Stomach (tissue), 9 donors: Measurements from ENCODE around the gene QRICH2. TPM values are rescaled to one million over a fixed set of nuclear protein-coding genes. Genes with fewer than 3 reads are reported as not detected.

Source experiments
- DNase-seq, 2 donors: peaks; one replicate each; pipeline versions ENCODE4 v3.0.0 to v3.0.0-alpha.2; 2013 to 2019
- H3K27ac ChIP-seq, 5 donors: fragments of 200-600 bp in 4 of 5; sonication (generic) in 4 of 5; one replicate each; pipeline ENCODE4 v1.5.1; 2013 to 2019; ENCODE audit warnings: mild to moderate bottlenecking in 1 of 5, moderate library complexity in 1 of 5
- H3K27me3 ChIP-seq, 3 donors: fragments of 200-600 bp; sonication (generic); one replicate each; pipeline ENCODE4 v1.5.1; 2017 to 2019; ENCODE audit warnings: mixed run types in 1 of 3
- H3K36me3 ChIP-seq, 4 donors: fragments of 200-600 bp; sonication (generic); 1 replicate in 3 of 4; 2 replicates in 1 of 4; pipeline ENCODE4 v1.5.1; 2016 to 2019
- H3K4me1 ChIP-seq, 4 donors: fragments of 200-600 bp; sonication (generic); one replicate each; pipeline ENCODE4 v1.5.1; 2016 to 2019
- H3K4me3 ChIP-seq, 4 donors: fragments of 200-600 bp; sonication (generic) in 3 of 4; one replicate each; pipeline ENCODE4 v1.5.1; 2016 to 2019; ENCODE audit warnings: mild to moderate bottlenecking in 1 of 4
- H3K9me3 ChIP-seq, 4 donors: fragments of 200-600 bp; sonication (generic); one replicate each; pipeline ENCODE4 v1.5.1; 2016 to 2019
- EP300 ChIP-seq: sonication (generic); formaldehyde crosslinking; IDR thresholded peaks from one replicate; pipeline ENCODE4 v1.6.1; 2017; ENCODE audit warnings: antibody characterized with exemption
- POLR2A ChIP-seq, 4 donors: fragments of 450-650 bp; IDR thresholded peaks; one replicate each; pipeline ENCODE4 v1.6.1; 2016; ENCODE audit warnings: antibody characterized with exemption in 4 of 4, control low read depth in 2 of 4, mild to moderate bottlenecking in 1 of 4, moderate library complexity in 1 of 4
- POLR2AphosphoS5 ChIP-seq, 3 donors: sonication (generic); formaldehyde crosslinking; IDR thresholded peaks; one replicate each; pipeline ENCODE4 v1.6.1; 2016; ENCODE audit warnings: antibody characterized with exemption in 3 of 3
- WGBS, 5 donors: extraction: QIAGEN DNeasy Blood & Tissue Kit in 3 of 5; methylation state at CpG; one replicate each; pipeline versions ENCODE4 v1.1.5 to v1.1.7; 2013 to 2018; 5-methylcytosine and 5-hydroxymethylcytosine counted together
- intact Hi-C: fragments of 100-400 bp; cut with DNase I; formaldehyde crosslinking; loops from one replicate; pipeline ENCODE4 v1.15.1; 2023; ENCODE audit warnings: low total_unique reads
- polyA plus RNA-seq, 3 donors: library from polyadenylated mRNA; stranded (reverse); fragments of 200-250 nt; gene quantifications; one replicate each; pipeline ENCODE4 v1.2.3, GENCODE V29; 2013
- total RNA-seq, 5 donors: library from RNA; depleted of rRNA; stranded (reverse); fragments of >200 nt; gene quantifications; one replicate each; pipeline versions ENCODE4 v1.1.0 to v1.2.3, GENCODE V29; 2014 to 2016
- TF ChIP-seq, protein P1 (sequence below), 7 experiments: fragments of 450-650 bp in 4 of 7; fragments of 200-600 bp in 3 of 7; sonication (generic) in 3 of 7; IDR thresholded peaks; one replicate each; pipeline ENCODE4 v1.5.1; 2016 to 2019; ENCODE audit warnings: antibody characterized with exemption in 7 of 7, control low read depth in 2 of 7, mild to moderate bottlenecking in 1 of 7
- donor health status: healthy with polysubstance abuse.
- donor health status: Bipolar disorder and iron deficiency.
- donor health status: healthy.

Gene QRICH2
- total and polyA plus RNA-seq, 8 donors, result 0.72 to 12.5 (median 3.9) TPM

DNA sequence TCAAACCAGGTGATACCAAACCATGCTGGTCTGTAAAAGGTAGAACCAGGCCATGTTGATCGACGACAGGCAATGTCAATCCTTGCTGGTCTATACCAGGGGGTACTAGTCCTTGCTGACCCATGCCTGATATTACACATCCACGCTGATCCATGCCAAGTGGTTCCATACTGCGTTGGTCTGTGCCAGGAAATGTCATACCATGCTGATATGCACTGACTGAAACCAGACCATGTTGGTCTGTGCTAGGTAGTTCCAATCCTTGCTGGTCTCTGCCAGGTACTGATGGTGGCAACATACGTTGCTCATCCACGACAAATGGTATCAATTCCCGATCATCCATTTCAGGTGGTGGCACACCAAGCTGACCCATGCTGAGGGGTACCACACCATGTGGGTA lies 15.0 kb downstream of the QRICH2 start:
- Histone ChIP-seq H3K9me3 (no peaks in the 10 kb centered on the region), H3K36me3 (peaks cover 0 to 36% (median 22%) of the 10 kb centered on the region in 4 donors), H3K27ac (no peak overlapping the region), H3K27me3 (no peaks in the 10 kb centered on the region), H3K4me1 (no peaks in the 10 kb centered on the region), H3K4me3 (no peak overlapping the region)
- no peak for TF ChIP-seq EP300
- no peak for TF ChIP-seq POLR2AphosphoS5 (IDR thresholded peaks at IDR 0.05)
- TF ChIP-seq, protein P1, sequence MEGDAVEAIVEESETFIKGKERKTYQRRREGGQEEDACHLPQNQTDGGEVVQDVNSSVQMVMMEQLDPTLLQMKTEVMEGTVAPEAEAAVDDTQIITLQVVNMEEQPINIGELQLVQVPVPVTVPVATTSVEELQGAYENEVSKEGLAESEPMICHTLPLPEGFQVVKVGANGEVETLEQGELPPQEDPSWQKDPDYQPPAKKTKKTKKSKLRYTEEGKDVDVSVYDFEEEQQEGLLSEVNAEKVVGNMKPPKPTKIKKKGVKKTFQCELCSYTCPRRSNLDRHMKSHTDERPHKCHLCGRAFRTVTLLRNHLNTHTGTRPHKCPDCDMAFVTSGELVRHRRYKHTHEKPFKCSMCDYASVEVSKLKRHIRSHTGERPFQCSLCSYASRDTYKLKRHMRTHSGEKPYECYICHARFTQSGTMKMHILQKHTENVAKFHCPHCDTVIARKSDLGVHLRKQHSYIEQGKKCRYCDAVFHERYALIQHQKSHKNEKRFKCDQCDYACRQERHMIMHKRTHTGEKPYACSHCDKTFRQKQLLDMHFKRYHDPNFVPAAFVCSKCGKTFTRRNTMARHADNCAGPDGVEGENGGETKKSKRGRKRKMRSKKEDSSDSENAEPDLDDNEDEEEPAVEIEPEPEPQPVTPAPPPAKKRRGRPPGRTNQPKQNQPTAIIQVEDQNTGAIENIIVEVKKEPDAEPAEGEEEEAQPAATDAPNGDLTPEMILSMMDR (IDR thresholded peaks at IDR 0.05), result no peak
- TF ChIP-seq POLR2A (IDR thresholded peaks at IDR 0.05), result no peak
- intact Hi-C loops, result loop anchor here (10.0 kb wide), 1 partner anchor 268 kb away; the partner anchor contains the start of gene EVPL
- 84 to 96% (median 88%) methylated on average over 3 to 7 of the region's 7 CpGs for WGBS, 5 donors
- no peak for DNase-seq

DNA sequence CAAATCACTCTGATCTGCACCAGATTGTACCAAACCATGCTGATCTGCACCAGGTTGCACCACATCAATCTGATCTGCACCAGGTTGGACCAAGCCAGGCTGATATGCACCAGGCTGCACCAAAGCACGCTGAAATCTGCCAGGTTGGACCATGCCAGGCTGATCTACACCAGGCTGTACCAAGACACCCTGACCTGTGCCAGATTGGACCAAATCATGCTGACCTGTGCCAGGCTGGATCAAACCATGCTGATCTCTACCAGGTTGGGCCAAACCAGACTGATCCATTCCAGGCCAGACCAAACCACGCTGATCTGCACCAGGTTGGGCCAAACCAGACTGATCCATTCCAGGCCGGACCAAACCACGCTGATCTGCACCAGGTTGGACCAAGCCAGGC lies 15.5 kb downstream of the QRICH2 start:
- 75 to 99% (median 96%) methylated on average over 4 of the region's 4 CpGs; no CpG with 5 or more reads in 1 of the 5 donors for whole genome bisulfite sequencing, 5 donors
- intact Hi-C loops, result loop anchor here (10.0 kb wide), 1 partner anchor 268 kb away; the partner anchor contains the start of gene EVPL
- Histone ChIP-seq H3K27ac (no peak overlapping the region), H3K36me3 (peaks cover 0 to 36% (median 22%) of the 10 kb centered on the region in 4 donors), H3K4me3 (no peak overlapping the region), H3K4me1 (no peaks in the 10 kb centered on the region), H3K27me3 (no peaks in the 10 kb centered on the region), H3K9me3 (no peaks in the 10 kb centered on the region)
- TF ChIP-seq, protein P1 (IDR thresholded peaks at IDR 0.05), result no peak
- TF ChIP-seq POLR2A (IDR thresholded peaks at IDR 0.05), result no peak
- TF ChIP-seq EP300, result no peak
- TF ChIP-seq POLR2AphosphoS5 (IDR thresholded peaks at IDR 0.05), result no peak
- DNase-seq, result no peak

DNA sequence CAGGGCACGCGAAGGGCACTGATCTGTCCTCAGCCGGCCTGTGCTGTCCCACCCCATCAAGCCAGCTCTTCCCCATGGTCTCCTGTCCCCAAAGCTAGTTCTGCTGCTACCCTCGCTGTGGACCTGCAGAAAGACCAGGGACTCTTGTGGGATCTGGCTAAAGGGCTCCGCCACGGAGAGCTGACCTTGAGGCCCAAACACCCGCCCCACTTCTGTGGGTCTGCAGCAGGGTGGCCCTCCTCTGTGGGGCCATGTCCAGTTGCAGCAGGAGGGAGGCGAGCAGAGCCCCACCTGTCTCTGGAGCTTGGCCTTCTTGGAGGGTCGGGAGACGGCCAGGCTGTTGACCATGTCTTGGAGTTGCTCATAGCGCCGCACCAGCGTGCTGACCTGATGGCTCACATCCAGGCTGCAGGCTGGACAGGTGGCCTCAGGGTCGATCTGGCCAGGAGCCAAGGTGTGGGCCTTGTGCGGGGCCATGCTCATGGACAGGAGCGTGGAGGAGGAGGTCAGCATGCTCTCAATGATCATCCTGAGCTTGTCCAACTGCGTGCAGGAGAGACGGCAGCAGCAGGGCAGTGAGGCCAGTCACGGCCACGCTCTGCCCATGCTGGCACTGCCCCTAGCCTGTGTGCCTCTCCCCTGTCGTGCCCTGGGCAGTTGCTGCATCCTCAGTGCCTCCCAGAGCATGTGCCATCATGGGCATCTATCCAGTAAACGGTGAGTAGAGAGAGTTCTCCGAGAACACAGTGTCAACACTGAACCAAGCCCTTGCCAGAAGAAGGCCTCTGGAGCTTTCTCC lies 26.3 kb downstream of the QRICH2 start:
- intact Hi-C loops, result no loop called here
- no peak for DNase-seq

DNA sequence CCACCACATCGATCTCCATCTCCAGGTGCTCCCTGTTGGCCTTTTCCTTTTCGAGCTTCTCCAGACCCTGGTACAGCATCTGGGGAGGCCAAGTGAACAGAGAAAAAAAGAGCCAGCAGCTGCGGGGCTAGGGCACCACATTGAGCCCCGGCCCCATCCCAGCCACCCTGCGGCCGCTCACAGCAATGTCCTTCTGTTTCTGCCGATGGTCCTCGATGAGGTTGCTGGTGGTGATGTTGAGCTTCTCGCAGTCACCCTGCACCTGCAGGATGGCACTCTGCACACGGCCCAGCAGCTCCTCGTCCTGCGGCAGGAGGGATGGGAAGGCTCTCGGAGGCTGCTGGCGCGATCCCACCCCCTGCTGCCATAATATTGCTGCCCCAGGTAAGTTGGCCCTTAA lies 27.4 kb downstream of the QRICH2 start:
- intact Hi-C loops, result no loop called here
- Histone ChIP-seq H3K4me3 (no peak overlapping the region), H3K27ac (no peak overlapping the region), H3K27me3 (no peaks in the 10 kb centered on the region), H3K36me3 (no peaks in the 10 kb centered on the region), H3K9me3 (no peaks in the 10 kb centered on the region), H3K4me1 (peaks cover 7 to 15% (median 11%) of the 10 kb centered on the region in 4 donors)
- TF ChIP-seq, protein P1 (IDR thresholded peaks at IDR 0.05), result no peak
- TF ChIP-seq POLR2A (IDR thresholded peaks at IDR 0.05) (no peak), POLR2AphosphoS5 (IDR thresholded peaks at IDR 0.05) (no peak), EP300 (no peak)
- DNase-seq, result no peak
- 84 to 95% (median 92%) methylated on average over 11 to 15 of the region's 15 CpGs for WGBS, 5 donors

More for the DNA sequence above, 26.3 kb downstream of the QRICH2 start:
- H3K27ac ChIP-seq, result no peak overlapping the region
- no peak for TF ChIP-seq EP300
- TF ChIP-seq, protein P1 (IDR thresholded peaks at IDR 0.05), result no peak
- no peak for TF ChIP-seq POLR2A (IDR thresholded peaks at IDR 0.05)
- TF ChIP-seq POLR2AphosphoS5 (IDR thresholded peaks at IDR 0.05), result no peak
- 78 to 89% (median 82%) methylated on average over 17 to 23 of the region's 23 CpGs for WGBS, 5 donors
- H3K4me3 ChIP-seq, result no peak overlapping the region
- peaks cover 7 to 15% (median 11%) of the 10 kb centered on the region in 4 donors for H3K4me1 ChIP-seq
- no peaks in the 10 kb centered on the region for H3K36me3 ChIP-seq
- H3K9me3 ChIP-seq, result no peaks in the 10 kb centered on the region
- H3K27me3 ChIP-seq, result no peaks in the 10 kb centered on the region
